H1 (cell line): ENCODE data around the gene TMEM131L.

Experiments used
- KDM1A ChIP-seq: fragments of 200-600, 300-600 bp; sonication (generic); IDR thresholded peaks from 2 replicates; pipeline ENCODE4 v1.7.1; 2016; ENCODE audit warnings: mild to moderate bottlenecking, low read length, borderline replicate concordance
- SP2 ChIP-seq: IDR thresholded peaks from 2 replicates; pipeline ENCODE4 v1.6.1; 2012; ENCODE audit warnings: mild to moderate bottlenecking, low read length, inconsistent platforms
- ZNF274 ChIP-seq: IDR thresholded peaks from 2 replicates; pipeline ENCODE4 v1.7.0; 2012; ENCODE audit warnings: low read length, borderline replicate concordance; ENCODE audit errors: extremely low read depth
- TF ChIP-seq, protein P1 (sequence below), 3 experiments: IDR thresholded peaks; 1 replicate in 2 of 3; 2 replicates in 1 of 3; pipeline versions ENCODE4 v1.5.1 to v1.6.1; 2011; ENCODE audit warnings: low read length in 3 of 3, mild to moderate bottlenecking in 3 of 3, inconsistent platforms in 2 of 3, low read depth in 1 of 3, moderate library complexity in 1 of 3; ENCODE audit not compliant: insufficient read depth in 1 of 3; ENCODE audit errors: control extremely low read depth in 1 of 3

DNA sequence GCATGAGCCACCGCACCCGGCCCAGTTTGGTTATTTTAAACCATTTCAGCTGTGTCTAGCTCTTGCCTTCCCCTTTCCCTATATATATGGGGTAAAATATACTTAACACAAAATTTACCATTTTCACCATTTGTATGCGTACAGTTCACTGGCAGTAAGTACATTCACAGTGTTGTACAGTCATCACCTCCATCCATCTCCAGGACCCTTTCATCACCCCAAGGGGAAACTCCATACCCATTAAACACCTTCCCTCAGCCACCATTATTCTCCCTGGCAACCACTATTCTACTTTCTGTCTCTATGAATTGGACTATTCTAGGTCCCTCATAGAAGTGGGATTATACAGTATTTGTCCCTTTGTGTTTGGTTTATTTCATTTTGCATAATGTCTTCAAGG lies 106.4 kb downstream of the TMEM131L start:
- TF ChIP-seq, protein P1, sequence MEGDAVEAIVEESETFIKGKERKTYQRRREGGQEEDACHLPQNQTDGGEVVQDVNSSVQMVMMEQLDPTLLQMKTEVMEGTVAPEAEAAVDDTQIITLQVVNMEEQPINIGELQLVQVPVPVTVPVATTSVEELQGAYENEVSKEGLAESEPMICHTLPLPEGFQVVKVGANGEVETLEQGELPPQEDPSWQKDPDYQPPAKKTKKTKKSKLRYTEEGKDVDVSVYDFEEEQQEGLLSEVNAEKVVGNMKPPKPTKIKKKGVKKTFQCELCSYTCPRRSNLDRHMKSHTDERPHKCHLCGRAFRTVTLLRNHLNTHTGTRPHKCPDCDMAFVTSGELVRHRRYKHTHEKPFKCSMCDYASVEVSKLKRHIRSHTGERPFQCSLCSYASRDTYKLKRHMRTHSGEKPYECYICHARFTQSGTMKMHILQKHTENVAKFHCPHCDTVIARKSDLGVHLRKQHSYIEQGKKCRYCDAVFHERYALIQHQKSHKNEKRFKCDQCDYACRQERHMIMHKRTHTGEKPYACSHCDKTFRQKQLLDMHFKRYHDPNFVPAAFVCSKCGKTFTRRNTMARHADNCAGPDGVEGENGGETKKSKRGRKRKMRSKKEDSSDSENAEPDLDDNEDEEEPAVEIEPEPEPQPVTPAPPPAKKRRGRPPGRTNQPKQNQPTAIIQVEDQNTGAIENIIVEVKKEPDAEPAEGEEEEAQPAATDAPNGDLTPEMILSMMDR (IDR thresholded peaks at IDR 0.05; ENCODE audit: control extremely low read depth in 1 of 3, insufficient read depth in 1 of 3, low read depth in 1 of 3, low read length in 3 of 3), result no peak
- TF ChIP-seq KDM1A (no peak), SP2 (no peak), ZNF274 (no peak)
